Endothelial cell of umbilical vein (primary cell): ENCODE data around the gene ZNF626.

Experiments
- CTCF ChIP-seq, 2 donors: IDR thresholded peaks; 1 replicate in 1 of 2; 2 replicates in 1 of 2; pipeline ENCODE4 v1.5.1; 2011; ENCODE audit warnings: low read length in 2 of 2, mild to moderate bottlenecking in 2 of 2, moderate library complexity in 2 of 2, control low read depth in 1 of 2, inconsistent platforms in 1 of 2, low read depth in 1 of 2; ENCODE audit not compliant: insufficient read depth in 1 of 2; ENCODE audit errors: extremely low read depth in 1 of 2
- EZH2 ChIP-seq: IDR thresholded peaks from 2 replicates; pipeline ENCODE4 v1.6.1; 2012; ENCODE audit warnings: borderline replicate concordance, low read depth, mild to moderate bottlenecking, moderate library complexity, low read length, inconsistent platforms; ENCODE audit not compliant: severe bottlenecking
- JUN ChIP-seq: IDR thresholded peaks from 2 replicates; pipeline ENCODE4 v1.6.1; 2011; ENCODE audit warnings: borderline replicate concordance, low read depth; ENCODE audit not compliant: insufficient read length, insufficient read depth
- MYC ChIP-seq: IDR thresholded peaks from one replicate; pipeline ENCODE4 v1.6.1; 2011; ENCODE audit warnings: mild to moderate bottlenecking, low read depth, low read length
- POLR2A ChIP-seq: IDR thresholded peaks from 2 replicates; pipeline ENCODE4 v1.6.1; 2012; ENCODE audit warnings: low read depth, mild to moderate bottlenecking, control low read depth, low read length
- POLR2AphosphoS5 ChIP-seq: IDR thresholded peaks from 2 replicates; pipeline ENCODE4 v1.6.1; 2012; ENCODE audit warnings: low read depth, mild to moderate bottlenecking, control low read depth, low read length, moderate library complexity; ENCODE audit not compliant: insufficient read depth

GRCh38 chr19:20611866-20612265 is 49.5 kb downstream of the ZNF626 start:
- no peak for TF ChIP-seq CTCF (IDR thresholded peaks at IDR 0.05; ENCODE audit: extremely low read depth in 1 of 2, insufficient read depth in 1 of 2, low read depth in 1 of 2, low read length in 2 of 2)
- TF ChIP-seq MYC: no peak
- no peak for TF ChIP-seq JUN
- TF ChIP-seq POLR2A: no peak
- no peak for TF ChIP-seq POLR2AphosphoS5
- no peak for TF ChIP-seq EZH2
